GM21717 (cell line): Measurements from ENCODE around the gene ZDHHC21.

ENCODE experiments used
- ATAC-seq: cut with Tn5 transposase; IDR thresholded peaks from one replicate; pipeline ENCODE4 v1.9.1; 2021; ENCODE audit warnings: mild to moderate bottlenecking, moderate library complexity; ENCODE audit not compliant: unreplicated experiment

ZDHHC21 gene

GRCh38 chr9:14693251-14693861 lies at the start of gene ZDHHC21:
Gene ZDHHC21, minus strand, starts transcription at chr9:14693432. Its CDS starts 19,092 bp downstream, at chr9:14674340.
- ATAC-seq = peak; percentile 74

- peak; percentile 94 for ATAC-seq
These were observed 48.1 kb upstream of the ZDHHC21 start for GRCh38 chr9:14741369-14741768.

- no peak for ATAC-seq
These were observed 39.9 kb upstream of the ZDHHC21 start for GRCh38 chr9:14733133-14733532.

GRCh38 chr9:14731294-14731981 lies 38.2 kb upstream of the ZDHHC21 start:
- no peak for ATAC-seq

- no peak for ATAC-seq
These were observed 37.2 kb upstream of the ZDHHC21 start for GRCh38 chr9:14730461-14730898.

- no peak for ATAC-seq
These were observed 30.1 kb upstream of the ZDHHC21 start for GRCh38 chr9:14723301-14723700.

GRCh38 chr9:14722391-14723035 lies 29.3 kb upstream of the ZDHHC21 start, which contains the start of gene CER1:
Gene CER1, minus strand, starts transcription at chr9:14722733. Its CDS starts 61 bp downstream, at chr9:14722672.
- no peak for ATAC-seq

GRCh38 chr9:14719231-14719923 lies 26.1 kb upstream of the ZDHHC21 start:
- ATAC-seq = no peak

GRCh38 chr9:14715102-14715501 lies 21.9 kb upstream of the ZDHHC21 start:
- ATAC-seq = no peak

GRCh38 chr9:14713187-14713767 lies 20.0 kb upstream of the ZDHHC21 start:
- no peak for ATAC-seq

GRCh38 chr9:14710804-14711203 lies 17.6 kb upstream of the ZDHHC21 start:
- ATAC-seq = no peak

GRCh38 chr9:14706530-14707140 lies 13.4 kb upstream of the ZDHHC21 start:
- ATAC-seq = peak; percentile 71

GRCh38 chr9:14705079-14705478 lies 11.8 kb upstream of the ZDHHC21 start:
- no peak for ATAC-seq

- no peak for ATAC-seq
These were observed 11.0 kb upstream of the ZDHHC21 start for GRCh38 chr9:14704281-14704680.

- ATAC-seq = no peak
These were observed 9.0 kb upstream of the ZDHHC21 start for GRCh38 chr9:14702200-14702720.

- peak; percentile 41 for ATAC-seq
These were observed 572 bp downstream of the ZDHHC21 start for GRCh38 chr9:14692470-14693250.

GRCh38 chr9:14690948-14691730 lies 2.1 kb downstream of the ZDHHC21 start:
- no peak for ATAC-seq

GRCh38 chr9:14687042-14687719 lies 6.1 kb downstream of the ZDHHC21 start:
- ATAC-seq = no peak
